ENCODE measurements around the gene CFAP44. TPM values are rescaled to one million over a fixed set of nuclear protein-coding genes. Genes with fewer than 3 reads are reported as not detected.

The CFAP44 gene
- polyA plus RNA-seq (2012; ENCODE audit: insufficient read length, low read depth), result 0.14 TPM

GRCh38 chr3:113441051-113441770, at the start of gene CFAP44:
Gene CFAP44, minus strand, starts transcription at chr3:113441493. Its CDS starts 7,829 bp downstream, at chr3:113433664.
- TF ChIP-seq POLR2AphosphoS5 (IDR thresholded peaks at IDR 0.05; ENCODE audit: low read depth, low read length) (no peak), SIN3A (IDR thresholded peaks at IDR 0.05; ENCODE audit: borderline replicate concordance, insufficient read depth, low read length) (no peak), REST (IDR thresholded peaks at IDR 0.05; ENCODE audit: insufficient read depth in 1 of 2, low read depth in 2 of 2, low read length in 2 of 2) (no peak), TAF1 (IDR thresholded peaks at IDR 0.05; ENCODE audit: borderline replicate concordance, insufficient read depth, low read length) (no peak), FOXP2 (optimal IDR thresholded peaks at IDR 0.05; ENCODE audit: borderline replicate concordance, extremely low read depth, extremely low read length, insufficient read depth) (no peak)

GRCh38 chr3:113485161-113485609, 43.9 kb upstream of the CFAP44 start:
- TF ChIP-seq FOXP2 (optimal IDR thresholded peaks at IDR 0.05; ENCODE audit: borderline replicate concordance, extremely low read depth, extremely low read length, insufficient read depth) (no peak), REST (IDR thresholded peaks at IDR 0.05; ENCODE audit: insufficient read depth in 1 of 2, low read depth in 2 of 2, low read length in 2 of 2) (no peak), SIN3A (IDR thresholded peaks at IDR 0.05; ENCODE audit: borderline replicate concordance, insufficient read depth, low read length) (no peak), POLR2AphosphoS5 (IDR thresholded peaks at IDR 0.05; ENCODE audit: low read depth, low read length) (no peak), TAF1 (IDR thresholded peaks at IDR 0.05; ENCODE audit: borderline replicate concordance, insufficient read depth, low read length) (no peak)

- TF ChIP-seq POLR2AphosphoS5 (IDR thresholded peaks at IDR 0.05; ENCODE audit: low read depth, low read length) (no peak), FOXP2 (optimal IDR thresholded peaks at IDR 0.05; ENCODE audit: borderline replicate concordance, extremely low read depth, extremely low read length, insufficient read depth) (no peak), SIN3A (IDR thresholded peaks at IDR 0.05; ENCODE audit: borderline replicate concordance, insufficient read depth, low read length) (no peak), TAF1 (IDR thresholded peaks at IDR 0.05; ENCODE audit: borderline replicate concordance, insufficient read depth, low read length) (no peak), REST (IDR thresholded peaks at IDR 0.05; ENCODE audit: insufficient read depth in 1 of 2, low read depth in 2 of 2, low read length in 2 of 2) (no peak)
Observed at GRCh38 chr3:113468539-113468938, 27.2 kb upstream of the CFAP44 start.

GRCh38 chr3:113461488-113461887, 20.2 kb upstream of the CFAP44 start:
- no peak for TF ChIP-seq FOXP2 (optimal IDR thresholded peaks at IDR 0.05; ENCODE audit: borderline replicate concordance, extremely low read depth, extremely low read length, insufficient read depth)
- TF ChIP-seq SIN3A (IDR thresholded peaks at IDR 0.05; ENCODE audit: borderline replicate concordance, insufficient read depth, low read length), result no peak
- TF ChIP-seq TAF1 (IDR thresholded peaks at IDR 0.05; ENCODE audit: borderline replicate concordance, insufficient read depth, low read length), result no peak
- TF ChIP-seq REST (IDR thresholded peaks at IDR 0.05; ENCODE audit: insufficient read depth in 1 of 2, low read depth in 2 of 2, low read length in 2 of 2), result no peak

Data from PFSK-1 (cell line).